Measurements from ENCODE around the gene MAFG. TPM values are rescaled to one million over a fixed set of nuclear protein-coding genes. Genes with fewer than 3 reads are reported as not detected.

Gene MAFG
- total and polyA plus RNA-seq, 3 donors from 2014 or later = 21.8 to 36.9 (median 31.7) TPM

GRCh38 chr17:81923302-81924260 lies 4.0 kb downstream of the MAFG start:
- Histone ChIP-seq H3K4me3 (peak overlapping the region in 1 of 2 donors; percentile 5), H3K27ac (peak overlapping the region; percentile 34 to 69), H3K4me1 (peaks cover 38% of the 10 kb centered on the region), H3K9me3 (no peaks in the 10 kb centered on the region), H3K27me3 (no peaks in the 10 kb centered on the region), H3K36me3 (ENCODE audit: low read depth, missing control alignments) (no peaks in the 10 kb centered on the region)
- 29 to 49% methylated on average over 21 to 30 of the region's 32 CpGs for WGBS, 2 donors
- intact Hi-C loops (cut with DNase I; ENCODE audit: low total_unique reads) = no loop called here
- no peak for TF ChIP-seq CTCF (IDR thresholded peaks at IDR 0.05)
- TF ChIP-seq POLR2A (IDR thresholded peaks at IDR 0.05) = no peak
- DNase-seq = peak; percentile 88

- Histone ChIP-seq H3K27ac (peak overlapping the region in 1 of 2 donors; percentile 69), H3K36me3 (ENCODE audit: low read depth, missing control alignments) (no peaks in the 10 kb centered on the region), H3K27me3 (no peaks in the 10 kb centered on the region), H3K4me3 (peak overlapping the region in 1 of 2 donors; percentile 5), H3K4me1 (peaks cover 43% of the 10 kb centered on the region), H3K9me3 (no peaks in the 10 kb centered on the region)
- WGBS, 2 donors = 84 to 90% methylated on average over 51 to 53 of the region's 58 CpGs
- TF ChIP-seq CTCF (IDR thresholded peaks at IDR 0.05) = no peak
- no peak for TF ChIP-seq POLR2A (IDR thresholded peaks at IDR 0.05)
- intact Hi-C loops (cut with DNase I; ENCODE audit: low total_unique reads) = no loop called here
- no peak for DNase-seq
Measured at GRCh38 chr17:81922566-81923301, 4.8 kb downstream of the MAFG start.

GRCh38 chr17:81921996-81922565 lies 5.5 kb downstream of the MAFG start:
- DNase-seq = no peak
- intact Hi-C loops (cut with DNase I; ENCODE audit: low total_unique reads) = no loop called here
- H3K27ac ChIP-seq = no peak overlapping the region
- WGBS, 2 donors = 92 to 93% methylated on average over 13 to 23 of the region's 23 CpGs
- no peak overlapping the region for H3K4me3 ChIP-seq
- no peaks in the 10 kb centered on the region for H3K36me3 ChIP-seq (ENCODE audit: low read depth, missing control alignments)
- TF ChIP-seq POLR2A (IDR thresholded peaks at IDR 0.05) (no peak), CTCF (IDR thresholded peaks at IDR 0.05) (no peak)
- no peaks in the 10 kb centered on the region for H3K27me3 ChIP-seq
- H3K4me1 ChIP-seq = peaks cover 45% of the 10 kb centered on the region
- H3K9me3 ChIP-seq = no peaks in the 10 kb centered on the region

GRCh38 chr17:81921537-81921862 lies 6.0 kb downstream of the MAFG start:
- Histone ChIP-seq H3K4me3 (no peak overlapping the region), H3K4me1 (peaks cover 51% of the 10 kb centered on the region), H3K27ac (no peak overlapping the region), H3K36me3 (ENCODE audit: low read depth, missing control alignments) (no peaks in the 10 kb centered on the region), H3K9me3 (no peaks in the 10 kb centered on the region), H3K27me3 (no peaks in the 10 kb centered on the region)
- 83 to 88% methylated on average over 3 of the region's 3 CpGs for WGBS, 2 donors
- no peak for DNase-seq
- intact Hi-C loops (cut with DNase I; ENCODE audit: low total_unique reads) = no loop called here
- no peak for TF ChIP-seq POLR2A (IDR thresholded peaks at IDR 0.05)
- TF ChIP-seq CTCF (IDR thresholded peaks at IDR 0.05) = no peak
